Measurements from ENCODE around the gene KRTAP12-4.
"Not testable (repeated sequence)": the region's sequence is repeated elsewhere in the genome, so short reads cannot be mapped to it uniquely, and the experiment has no call there.

The KRTAP12-4 gene

GRCh38 chr21:44656868-44657267, 2.4 kb upstream of the KRTAP12-4 start:
- DNase-seq (ENCODE audit: low read depth) = no peak

- DNase-seq (ENCODE audit: low read depth) = no peak
Observed at GRCh38 chr21:44653656-44654575, 543 bp downstream of the KRTAP12-4 start.

- DNase-seq (ENCODE audit: low read depth) = no peak
Observed at GRCh38 chr21:44653123-44653522, 1.3 kb downstream of the KRTAP12-4 start.

- no peak for DNase-seq (ENCODE audit: low read depth)
Observed at GRCh38 chr21:44650973-44651675, 3.3 kb downstream of the KRTAP12-4 start.

- DNase-seq (ENCODE audit: low read depth) = no peak
Observed at GRCh38 chr21:44650265-44650972, 4.0 kb downstream of the KRTAP12-4 start.

GRCh38 chr21:44649521-44650100, 4.8 kb downstream of the KRTAP12-4 start:
- no peak for DNase-seq (ENCODE audit: low read depth)

- no peak for DNase-seq (ENCODE audit: low read depth)
Observed at GRCh38 chr21:44648557-44649311, 5.7 kb downstream of the KRTAP12-4 start.

- no peak for DNase-seq (ENCODE audit: low read depth)
Observed at GRCh38 chr21:44647222-44647552, 7.3 kb downstream of the KRTAP12-4 start.

GRCh38 chr21:44646366-44647221, 7.9 kb downstream of the KRTAP12-4 start, which contains the start of gene KRTAP10-11:
TSS of gene KRTAP10-11 (plus strand) at chr21:44646414. CDS start at chr21:44646459, 45 bp downstream.
- not testable (repeated sequence) for DNase-seq (ENCODE audit: low read depth)

- DNase-seq (ENCODE audit: low read depth) = no peak
Observed at GRCh38 chr21:44644878-44645277, 9.6 kb downstream of the KRTAP12-4 start.

GRCh38 chr21:44643741-44644310, 10.6 kb downstream of the KRTAP12-4 start:
- no peak for DNase-seq (ENCODE audit: low read depth)

- DNase-seq (ENCODE audit: low read depth) = no peak
Observed at GRCh38 chr21:44640761-44641160, 13.7 kb downstream of the KRTAP12-4 start.

GRCh38 chr21:44639331-44639655, 15.2 kb downstream of the KRTAP12-4 start:
- DNase-seq (ENCODE audit: low read depth) = no peak

- not testable (repeated sequence) for DNase-seq (ENCODE audit: low read depth)
Observed at GRCh38 chr21:44638506-44639330, 15.7 kb downstream of the KRTAP12-4 start.

GRCh38 chr21:44637851-44638348, 16.6 kb downstream of the KRTAP12-4 start:
- not testable (repeated sequence) for DNase-seq (ENCODE audit: low read depth)

GRCh38 chr21:44637018-44637850, 17.2 kb downstream of the KRTAP12-4 start, which contains the start of gene KRTAP10-10:
TSS of gene KRTAP10-10 (plus strand) at chr21:44637356. CDS start at chr21:44637418, 62 bp downstream.
- DNase-seq (ENCODE audit: low read depth) = no peak

- no peak for DNase-seq (ENCODE audit: low read depth)
Observed at GRCh38 chr21:44636209-44637017, 18.0 kb downstream of the KRTAP12-4 start.

Measured in HS-27A (cell line).